ENCODE results near the gene LMF2.

- TF ChIP-seq, protein P1, sequence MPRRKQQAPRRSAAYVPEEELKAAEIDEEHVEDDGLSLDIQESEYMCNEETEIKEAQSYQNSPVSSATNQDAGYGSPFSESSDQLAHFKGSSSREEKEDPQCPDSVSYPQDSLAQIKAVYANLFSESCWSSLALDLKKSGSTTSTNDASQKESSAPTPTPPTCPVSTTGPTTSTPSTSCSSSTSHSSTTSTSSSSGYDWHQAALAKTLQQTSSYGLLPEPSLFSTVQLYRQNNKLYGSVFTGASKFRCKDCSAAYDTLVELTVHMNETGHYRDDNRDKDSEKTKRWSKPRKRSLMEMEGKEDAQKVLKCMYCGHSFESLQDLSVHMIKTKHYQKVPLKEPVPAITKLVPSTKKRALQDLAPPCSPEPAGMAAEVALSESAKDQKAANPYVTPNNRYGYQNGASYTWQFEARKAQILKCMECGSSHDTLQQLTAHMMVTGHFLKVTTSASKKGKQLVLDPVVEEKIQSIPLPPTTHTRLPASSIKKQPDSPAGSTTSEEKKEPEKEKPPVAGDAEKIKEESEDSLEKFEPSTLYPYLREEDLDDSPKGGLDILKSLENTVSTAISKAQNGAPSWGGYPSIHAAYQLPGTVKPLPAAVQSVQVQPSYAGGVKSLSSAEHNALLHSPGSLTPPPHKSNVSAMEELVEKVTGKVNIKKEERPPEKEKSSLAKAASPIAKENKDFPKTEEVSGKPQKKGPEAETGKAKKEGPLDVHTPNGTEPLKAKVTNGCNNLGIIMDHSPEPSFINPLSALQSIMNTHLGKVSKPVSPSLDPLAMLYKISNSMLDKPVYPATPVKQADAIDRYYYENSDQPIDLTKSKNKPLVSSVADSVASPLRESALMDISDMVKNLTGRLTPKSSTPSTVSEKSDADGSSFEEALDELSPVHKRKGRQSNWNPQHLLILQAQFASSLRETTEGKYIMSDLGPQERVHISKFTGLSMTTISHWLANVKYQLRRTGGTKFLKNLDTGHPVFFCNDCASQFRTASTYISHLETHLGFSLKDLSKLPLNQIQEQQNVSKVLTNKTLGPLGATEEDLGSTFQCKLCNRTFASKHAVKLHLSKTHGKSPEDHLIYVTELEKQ (tag by site-specific recombination; IDR thresholded peaks at IDR 0.05; ENCODE audit: borderline replicate concordance), result no peak
- no peak for TF ChIP-seq GLI4 (tag by site-specific recombination; IDR thresholded peaks at IDR 0.05)
Observed at GRCh38 chr22:50456026-50456425, 51.5 kb downstream of the LMF2 start.
